Eye (tissue), 1 donor: Measurements from ENCODE around the gene TNPO2.
A peak's percentile ranks its signal among the peaks of the same experiment; 100 is the strongest.
"Not testable (repeated sequence)": the region's sequence is repeated elsewhere in the genome, so short reads cannot be mapped to it uniquely, and the experiment has no call there.

Experiments used
- DNase-seq: peaks from one replicate; pipeline ENCODE4 v3.0.0-alpha.2; 2015

Gene TNPO2

DNA sequence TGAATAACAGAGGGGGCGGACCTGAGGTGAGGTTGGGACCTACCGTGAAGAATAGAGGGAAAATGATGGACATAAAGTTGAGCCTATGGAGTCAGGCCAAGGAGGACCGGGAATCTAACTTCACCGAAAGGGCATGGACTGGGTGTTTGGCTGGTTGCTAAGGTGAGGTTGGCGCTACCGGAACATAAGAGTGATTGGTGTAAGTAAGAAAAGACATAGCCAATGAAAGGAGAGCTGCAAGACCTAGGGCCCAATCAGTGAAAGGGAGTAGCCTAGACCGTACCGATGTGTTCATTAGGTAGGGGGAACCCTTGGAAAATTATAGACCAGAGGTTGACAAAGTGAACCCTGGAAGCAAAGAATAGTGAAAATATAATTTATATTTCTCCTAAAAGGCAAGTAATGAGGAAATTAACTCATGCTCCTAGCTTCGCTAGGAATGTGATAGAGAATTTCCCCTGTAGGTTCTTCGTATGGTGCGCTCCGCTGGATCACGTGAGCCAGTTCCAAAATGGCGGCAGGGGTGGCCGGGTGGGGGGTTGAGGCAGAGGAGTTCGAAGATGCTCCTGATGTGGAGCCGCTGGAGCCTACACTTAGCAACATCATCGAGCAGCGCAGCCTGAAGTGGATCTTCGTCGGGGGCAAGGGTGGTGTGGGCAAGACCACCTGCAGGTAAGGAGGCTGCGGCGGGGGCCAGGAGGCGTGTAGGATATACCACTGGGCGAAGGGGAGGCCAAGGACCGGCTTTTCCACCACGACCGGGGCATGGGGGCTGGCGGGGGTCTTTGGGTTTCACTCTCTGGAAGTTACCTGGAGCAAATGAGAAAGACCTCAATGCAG lies 13.5 kb upstream of the TNPO2 start, which contains the start of gene GET3:
TSS of gene GET3 (plus strand) at position 503 of the 840 bp plus-strand sequence. CDS start at position 512, 9 bp downstream.
- peak; percentile 99 for DNase-seq

GRCh38 chr19:12733369-12734214 lies 9.9 kb upstream of the TNPO2 start:
- DNase-seq: peak; percentile 39

- DNase-seq: no peak
These were observed 7.6 kb upstream of the TNPO2 start for GRCh38 chr19:12731337-12731736.

DNA sequence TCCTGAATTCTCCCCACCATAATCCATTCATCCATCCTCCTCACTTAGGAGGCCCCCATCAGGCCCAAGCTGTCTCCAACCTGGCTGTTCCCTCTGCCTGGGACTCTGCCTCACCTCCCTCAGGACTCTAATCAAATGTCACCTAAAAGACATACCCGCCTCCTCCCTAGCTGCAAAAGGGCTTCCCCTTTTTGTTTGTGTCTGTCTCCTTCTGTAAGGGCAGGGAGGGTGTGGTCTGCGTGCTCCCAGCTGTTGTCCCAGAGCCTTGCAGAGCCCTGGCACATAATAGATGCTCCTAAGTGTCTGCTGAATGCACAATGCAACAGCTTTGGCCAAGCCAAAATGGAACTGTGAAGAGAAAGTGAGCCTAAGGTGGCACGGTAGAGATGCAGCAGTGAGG lies 6.3 kb upstream of the TNPO2 start:
- no peak for DNase-seq

GRCh38 chr19:12727745-12728433 lies 4.2 kb upstream of the TNPO2 start:
- no peak for DNase-seq

DNA sequence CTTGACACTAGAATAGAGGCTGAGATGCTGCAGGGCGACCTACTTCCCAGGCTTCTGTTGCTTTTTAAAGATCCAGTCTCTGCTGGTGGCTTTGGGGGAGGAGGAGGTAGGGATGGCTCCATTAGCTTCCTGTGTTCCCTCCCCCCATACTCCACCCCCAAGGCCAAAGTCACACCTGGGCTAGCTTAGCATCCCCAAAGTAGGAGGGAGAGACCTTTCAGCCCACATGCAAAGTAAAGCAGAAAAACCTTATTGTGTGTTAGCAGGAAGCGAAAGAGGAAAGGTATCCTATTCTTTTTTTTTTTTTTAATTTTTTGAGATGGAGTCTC lies 3.2 kb upstream of the TNPO2 start:
- DNase-seq: no peak

GRCh38 chr19:12725612-12726011 lies 1.9 kb upstream of the TNPO2 start:
- DNase-seq: not testable (repeated sequence)

GRCh38 chr19:12723381-12723640 lies 421 bp downstream of the TNPO2 start:
- DNase-seq: no peak

DNA sequence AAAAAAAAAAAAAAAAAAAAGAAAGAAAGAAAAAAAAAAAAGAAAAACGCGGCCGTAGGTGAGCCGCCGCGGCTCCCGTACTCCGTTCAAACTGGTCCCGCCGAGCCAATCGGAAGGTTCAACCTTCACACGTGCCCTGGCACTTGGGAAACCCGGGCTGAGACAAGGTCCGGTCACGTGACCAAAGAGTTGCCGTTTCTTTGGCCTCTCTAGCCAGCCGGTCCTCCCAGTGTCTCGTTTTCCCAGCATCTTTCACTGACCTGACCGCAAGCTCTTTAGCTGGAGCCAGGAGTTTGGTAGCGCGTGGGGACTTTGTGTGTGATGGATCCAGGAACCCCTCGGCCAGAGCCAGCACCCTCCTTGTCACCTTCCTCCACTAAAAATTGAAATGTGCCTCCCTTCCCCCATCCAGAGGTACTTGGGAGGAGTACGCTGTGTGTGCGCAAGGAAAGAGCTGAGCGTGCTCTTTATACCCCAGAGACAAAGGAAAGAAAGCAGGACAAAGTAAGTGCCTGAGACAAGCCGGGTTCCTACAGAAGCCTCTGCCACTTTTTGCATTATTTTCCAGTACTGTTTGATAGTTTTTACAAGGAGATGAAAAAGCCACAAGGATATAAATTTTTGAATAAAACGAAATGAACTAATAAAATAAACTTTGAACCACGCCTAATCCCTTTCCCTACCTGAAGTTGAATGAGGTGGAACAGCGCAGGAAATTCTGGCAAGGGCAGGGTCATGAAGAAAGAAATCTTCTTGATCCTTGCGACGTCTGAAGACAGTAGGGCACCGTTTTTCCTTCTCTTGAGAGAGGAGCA lies 959 bp downstream of the TNPO2 start:
- peak; percentile 99 for DNase-seq

- DNase-seq: peak; percentile 83
These were observed 1.8 kb downstream of the TNPO2 start for GRCh38 chr19:12721656-12722565.

DNA sequence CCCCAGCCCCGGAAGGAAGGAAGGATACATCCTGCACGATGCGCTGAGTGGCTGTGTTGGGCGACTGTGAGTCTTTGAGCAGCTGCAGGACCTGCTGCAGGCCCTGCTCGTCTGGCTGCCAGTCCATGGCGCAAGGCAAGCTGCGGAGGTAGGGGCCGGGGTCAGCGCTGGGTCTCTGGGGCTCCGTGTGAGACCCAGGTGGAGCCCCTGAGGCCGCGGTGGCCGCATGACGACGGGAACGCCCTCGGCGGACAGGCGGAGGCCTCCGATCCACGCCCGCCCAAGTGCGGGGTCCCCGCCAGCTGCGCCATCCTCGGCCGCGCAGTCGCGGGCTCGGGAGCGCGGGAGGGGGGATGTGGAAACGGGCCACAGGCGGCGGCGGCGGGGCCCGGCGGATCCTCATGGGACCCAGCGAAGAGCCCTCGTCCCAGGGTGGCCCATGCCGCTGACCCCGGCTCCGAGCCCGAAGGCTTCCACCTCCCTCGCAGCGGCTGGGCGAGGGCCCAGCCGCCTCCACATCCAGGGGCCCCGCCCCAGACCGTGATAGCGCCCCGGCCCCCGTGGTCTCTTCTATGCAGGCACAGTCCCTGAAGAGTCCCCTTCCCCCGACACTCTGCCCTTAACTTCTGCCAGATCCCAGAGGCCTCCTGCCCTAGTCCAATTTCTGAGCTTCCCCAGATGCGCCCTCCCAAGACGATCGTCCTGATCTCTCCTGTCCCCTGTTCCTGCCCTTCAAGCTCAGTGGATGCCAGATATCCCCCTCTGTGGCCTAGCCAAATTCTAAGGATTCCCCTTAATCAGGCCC lies 2.7 kb downstream of the TNPO2 start:
- peak; percentile 58 for DNase-seq

- no peak for DNase-seq
These were observed 3.4 kb downstream of the TNPO2 start for GRCh38 chr19:12720296-12720695.

DNA sequence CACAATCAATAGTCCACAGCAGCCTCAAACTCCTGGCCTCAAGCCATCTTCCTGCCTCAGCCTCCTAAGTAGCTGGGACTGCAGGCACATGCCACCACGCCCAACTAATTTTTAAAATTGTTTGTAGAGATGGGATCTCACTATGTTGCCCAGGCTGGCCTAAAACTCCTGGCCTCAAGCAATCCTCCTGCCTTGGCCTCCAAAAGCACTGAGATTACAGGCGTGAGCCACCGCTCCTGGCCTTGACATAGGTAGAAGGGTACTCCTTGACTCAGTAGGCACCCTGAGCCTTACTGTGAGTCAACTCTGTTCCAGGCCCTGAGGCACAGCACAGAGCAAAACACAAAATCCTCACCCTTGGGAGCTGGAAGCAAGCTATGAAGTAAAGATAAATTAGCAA lies 7.8 kb downstream of the TNPO2 start:
- no peak for DNase-seq

DNA sequence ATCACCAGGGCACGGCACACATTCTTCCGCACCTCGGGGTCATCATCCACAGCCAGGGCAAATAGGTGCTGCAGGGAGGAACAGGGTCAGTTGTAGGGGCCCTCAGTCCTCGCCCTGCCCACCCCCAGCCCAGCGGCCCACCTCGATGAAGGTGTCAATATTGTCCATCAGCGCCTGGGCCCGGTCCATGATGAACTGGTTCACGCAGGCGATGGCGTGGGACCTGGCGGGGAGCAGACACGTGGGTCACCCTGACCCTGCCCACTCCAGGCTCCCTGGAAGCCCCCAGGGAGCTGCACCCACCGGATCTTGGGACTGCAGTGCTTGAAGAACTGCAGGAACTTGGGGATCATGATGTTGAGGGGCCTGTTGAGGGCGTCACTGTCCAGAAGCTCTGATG lies 8.6 kb downstream of the TNPO2 start:
- no peak for DNase-seq

- DNase-seq: not testable (repeated sequence)
These were observed 10.4 kb downstream of the TNPO2 start for GRCh38 chr19:12713304-12713703.

GRCh38 chr19:12712077-12712476 lies 11.7 kb downstream of the TNPO2 start:
- not testable (repeated sequence) for DNase-seq

- DNase-seq: no peak
These were observed 12.5 kb downstream of the TNPO2 start for GRCh38 chr19:12711187-12711586.

GRCh38 chr19:12708641-12709040 lies 15.1 kb downstream of the TNPO2 start:
- no peak for DNase-seq

GRCh38 chr19:12706332-12706718 lies 17.4 kb downstream of the TNPO2 start:
- no peak for DNase-seq

GRCh38 chr19:12705654-12706331 lies 17.9 kb downstream of the TNPO2 start:
- no peak for DNase-seq
